Stimulated activated CD4-positive, alpha-beta T cell treated with anti-CD3 and anti-CD28 coated beads, Interleukin-2, amount 100 ng/mL, for 24 hours (primary cell): ENCODE data around the gene CHST10.
"Not testable (repeated sequence)": the region's sequence is repeated elsewhere in the genome, so short reads cannot be mapped to it uniquely, and the experiment has no call there.

ENCODE experiments used
- DNase-seq, 2 donors: peaks; one replicate each; pipeline ENCODE4 v3.0.0-alpha.2; 2020

Gene CHST10

DNA sequence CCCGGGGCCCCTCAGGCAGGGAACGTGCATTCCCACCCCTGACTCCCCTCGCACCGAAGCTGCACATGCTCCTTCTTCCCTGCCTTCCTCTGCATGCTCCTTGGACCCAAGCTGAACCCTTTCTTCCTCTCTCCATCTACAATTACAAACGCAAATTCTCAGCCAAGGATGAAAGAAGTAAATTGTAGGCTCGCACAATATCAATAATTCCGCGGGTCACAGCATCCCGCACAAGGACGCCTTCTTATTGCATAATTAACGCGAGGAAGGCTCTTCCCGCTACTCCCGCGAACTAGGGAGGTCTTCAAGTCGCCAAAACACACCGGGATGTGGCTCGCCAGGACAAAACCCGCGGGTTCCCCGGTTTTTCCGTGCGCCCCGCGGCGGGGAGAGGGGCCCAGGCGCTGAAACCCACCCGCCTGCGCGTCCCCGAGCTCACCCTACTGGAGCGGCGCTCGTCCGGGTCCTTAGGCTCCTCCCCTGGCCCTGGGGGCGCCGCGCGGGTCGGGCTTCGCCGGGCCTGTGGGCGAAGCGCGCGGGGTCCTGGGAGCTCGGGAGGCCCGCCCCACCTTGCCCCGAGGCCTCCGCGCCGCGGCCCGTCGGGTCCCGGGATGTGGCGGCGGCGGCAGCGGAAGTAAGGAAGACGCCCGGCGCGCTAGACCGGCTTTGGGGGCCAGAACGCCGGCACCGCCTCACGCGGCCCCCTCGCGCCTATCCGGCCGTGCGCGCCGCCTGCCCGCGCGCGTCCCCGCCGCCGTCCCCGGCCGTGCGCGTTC lies at the start of gene CHST10:
Gene CHST10, minus strand, starts transcription at position 734 of the 776 bp plus-strand sequence. CDS start 10,993 bp downstream, outside the sequence.
- DNase-seq, result peak; percentile 63 to 70

GRCh38 chr2:100460904-100461530 lies 43.5 kb upstream of the CHST10 start:
- no peak for DNase-seq

- not testable (repeated sequence) for DNase-seq
These were observed 38.9 kb upstream of the CHST10 start for GRCh38 chr2:100456357-100456756.

DNA sequence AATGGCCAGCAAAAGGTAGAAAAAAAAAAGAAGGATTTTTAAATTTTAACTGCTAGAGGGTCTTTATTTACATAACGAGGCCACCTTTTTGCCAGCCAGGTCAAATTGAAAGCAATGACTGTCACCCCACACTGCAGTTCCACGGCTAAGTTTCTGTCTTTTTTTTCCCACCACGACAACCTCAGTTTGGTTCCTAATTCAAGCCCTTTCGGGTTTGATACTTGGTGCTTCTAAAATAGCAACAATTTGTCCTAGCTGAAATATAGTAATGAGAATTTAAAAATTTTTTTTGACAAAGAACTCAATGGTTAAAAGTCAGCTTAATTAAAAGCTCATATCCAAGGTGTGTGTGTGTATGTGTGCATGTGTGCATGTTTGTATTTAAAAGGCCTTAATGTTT lies 36.4 kb upstream of the CHST10 start:
- DNase-seq, result no peak

GRCh38 chr2:100451734-100452133 lies 34.3 kb upstream of the CHST10 start:
- no peak for DNase-seq

- no peak for DNase-seq
These were observed 33.6 kb upstream of the CHST10 start for GRCh38 chr2:100451092-100451491.

- DNase-seq, result no peak
These were observed 29.2 kb upstream of the CHST10 start for GRCh38 chr2:100446696-100447095.

- DNase-seq, result no peak
These were observed 20.3 kb upstream of the CHST10 start for GRCh38 chr2:100437751-100438150.

- no peak for DNase-seq
These were observed 12.3 kb upstream of the CHST10 start for GRCh38 chr2:100429726-100430125.

DNA sequence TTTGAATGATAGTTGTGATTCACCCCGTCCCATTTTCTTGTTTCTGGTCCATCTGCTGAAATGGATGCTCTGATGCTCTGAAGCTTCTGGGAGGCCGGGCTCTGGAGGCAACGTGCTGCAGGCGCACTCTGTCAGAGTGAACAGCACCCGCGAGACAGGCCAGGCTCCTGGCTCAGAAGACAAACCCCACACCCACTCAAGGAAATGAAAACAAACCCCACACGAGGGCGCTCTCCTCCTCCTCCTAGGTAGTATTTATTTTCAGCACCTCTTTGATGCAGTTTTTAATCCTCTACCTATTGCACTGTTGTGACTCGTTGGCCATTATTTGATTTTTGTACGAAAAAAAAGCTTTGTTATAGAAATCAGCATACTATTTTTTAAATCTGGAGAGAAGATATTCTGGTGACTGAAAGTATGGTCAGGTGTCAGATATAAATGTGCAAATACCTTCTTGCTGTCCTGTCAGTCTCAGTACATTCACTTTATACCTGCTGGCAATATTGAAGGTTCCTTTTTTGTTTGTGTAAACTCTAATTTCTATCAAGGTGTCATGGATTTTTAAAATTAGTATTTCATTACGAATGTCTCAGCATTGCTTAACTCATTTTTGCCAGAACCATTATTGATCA lies 10.3 kb upstream of the CHST10 start:
- DNase-seq, result peak; percentile 76 to 77

GRCh38 chr2:100427111-100427510 lies 9.6 kb upstream of the CHST10 start:
- no peak for DNase-seq

DNA sequence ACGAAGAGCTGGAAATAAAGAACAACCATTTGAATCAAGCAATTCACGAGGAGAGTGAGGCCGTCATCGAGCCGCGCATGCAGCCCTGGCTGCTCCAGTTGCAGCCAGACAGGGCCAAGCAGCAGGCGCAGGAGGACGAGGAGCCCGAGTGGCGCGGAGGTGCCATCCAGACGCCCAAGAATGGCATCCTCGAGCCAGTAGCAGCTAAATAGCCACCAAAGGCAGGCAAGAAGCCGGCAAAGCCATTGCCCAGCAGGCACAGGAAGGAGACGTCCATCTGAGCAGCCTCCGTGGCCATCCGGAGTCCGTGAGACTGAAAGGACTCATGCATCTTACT lies 8.9 kb upstream of the CHST10 start:
- no peak for DNase-seq

DNA sequence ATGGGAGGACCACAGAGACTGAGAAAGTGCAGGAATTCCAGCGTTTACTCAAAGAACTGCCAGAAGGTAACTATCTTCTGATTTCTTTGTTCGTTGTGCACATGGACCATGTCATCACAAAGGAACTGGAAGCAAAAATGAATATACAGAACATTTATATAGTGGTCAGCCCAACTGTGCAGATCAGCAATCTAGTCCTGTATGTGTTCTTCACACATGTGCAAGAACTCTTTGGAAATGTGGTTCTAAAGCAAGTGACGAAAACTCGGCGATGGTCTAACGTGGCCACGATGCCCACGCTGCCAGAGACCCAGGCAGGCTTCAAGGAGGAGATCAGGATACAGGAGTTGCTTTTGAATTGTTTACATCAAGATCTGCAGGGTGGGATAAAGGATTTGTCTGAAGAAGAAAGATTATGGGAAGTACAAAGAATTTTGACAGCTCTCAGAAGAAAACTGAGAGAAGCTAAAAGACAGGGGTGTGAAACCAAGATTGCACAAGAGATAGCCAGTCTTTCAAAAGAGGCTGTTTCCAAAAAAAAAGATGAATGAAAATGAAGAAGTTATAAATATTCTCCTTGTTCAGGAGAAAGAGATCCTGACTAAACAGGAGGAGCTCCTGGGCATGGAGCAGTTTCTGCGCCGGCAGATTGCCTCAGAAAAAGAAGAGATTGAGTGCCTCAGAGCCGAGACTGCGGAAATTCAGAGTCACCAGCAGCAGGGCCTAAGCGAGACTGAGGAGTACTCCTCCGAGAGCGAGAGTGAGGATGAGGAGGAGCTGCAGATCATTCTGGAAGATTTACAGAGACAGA lies 8.3 kb upstream of the CHST10 start:
- no peak for DNase-seq

DNA sequence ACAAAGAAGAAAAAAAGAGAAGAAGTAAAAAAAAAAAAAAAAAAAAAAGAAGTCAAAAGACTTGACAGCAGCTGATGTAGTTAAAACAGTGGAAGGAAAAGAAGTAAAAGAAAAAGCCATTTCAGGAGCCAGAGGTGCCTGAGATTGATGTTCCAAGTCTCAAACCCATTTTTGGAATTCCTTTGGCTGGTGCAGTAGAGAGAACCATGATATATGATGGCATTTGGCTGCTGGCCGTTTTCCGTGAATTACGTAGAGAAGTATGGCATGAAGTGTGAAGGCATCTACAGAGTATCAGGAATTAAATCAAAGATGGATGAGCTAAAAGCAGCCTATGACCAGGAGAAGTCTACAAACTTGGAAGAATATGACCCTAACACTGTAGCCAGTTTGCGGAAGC lies 7.6 kb upstream of the CHST10 start:
- no peak for DNase-seq

DNA sequence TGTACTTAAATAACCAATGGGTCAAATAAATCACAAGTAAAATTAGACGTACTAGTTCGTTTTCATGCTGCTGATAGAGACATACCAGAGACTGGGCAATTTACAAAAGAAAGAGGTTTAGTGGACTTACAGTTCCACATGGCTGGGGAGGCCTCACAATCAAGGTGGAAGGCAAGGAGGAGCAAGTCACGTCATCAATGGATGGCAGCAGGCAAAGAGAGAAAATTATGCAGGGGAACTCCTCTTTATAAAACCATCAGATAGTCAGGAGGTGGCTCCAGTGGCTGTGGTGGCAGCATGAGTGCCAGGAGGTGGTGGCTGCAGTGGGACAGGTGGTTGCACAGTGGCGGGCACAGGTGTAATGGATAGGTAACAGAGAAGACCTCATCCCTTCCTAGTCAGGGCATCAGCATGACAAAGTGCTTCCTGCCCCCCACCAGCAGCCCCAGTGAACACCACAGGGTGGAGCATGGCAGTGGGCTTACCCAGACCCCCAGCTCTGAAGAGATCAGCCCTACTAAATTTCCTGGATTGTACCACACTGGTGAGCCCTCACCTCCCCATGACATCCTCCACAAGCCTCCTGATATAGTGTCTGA lies 6.9 kb upstream of the CHST10 start:
- no peak for DNase-seq

- no peak for DNase-seq
These were observed 6.2 kb upstream of the CHST10 start for GRCh38 chr2:100423631-100424030.

- DNase-seq, result no peak
These were observed 5.0 kb upstream of the CHST10 start for GRCh38 chr2:100422320-100423055.

- DNase-seq, result no peak
These were observed 2.4 kb upstream of the CHST10 start for GRCh38 chr2:100419915-100420314.

DNA sequence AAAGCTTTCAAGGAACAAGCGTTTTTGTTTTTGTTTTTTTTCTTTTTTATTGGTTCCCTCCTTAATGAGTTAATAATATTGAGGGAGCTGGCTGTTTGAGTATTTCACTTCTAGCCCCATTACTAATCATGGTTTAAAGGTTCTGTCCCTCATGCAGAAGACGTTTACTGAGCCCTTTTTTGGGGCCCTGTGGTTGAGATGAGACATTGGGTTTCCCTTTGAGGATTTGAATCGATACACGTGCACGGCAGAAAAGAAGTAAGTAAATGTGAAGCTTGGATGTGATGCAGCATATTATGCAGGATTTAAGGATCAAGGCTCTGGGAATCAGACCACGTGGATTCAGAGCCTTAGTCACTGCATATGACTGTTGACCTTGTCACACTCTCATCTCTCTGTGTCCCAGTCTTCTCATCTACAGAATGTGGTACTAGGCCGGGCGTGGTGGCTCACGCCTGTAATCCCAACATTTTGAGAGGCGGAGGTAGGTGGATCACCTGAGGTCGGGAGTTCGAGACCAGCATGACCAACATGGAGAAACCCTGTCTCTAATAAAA lies 1.0 kb upstream of the CHST10 start:
- no peak for DNase-seq

- DNase-seq, result no peak
These were observed 250 bp upstream of the CHST10 start for GRCh38 chr2:100417711-100418124.

GRCh38 chr2:100416397-100416934 lies 1.0 kb downstream of the CHST10 start:
- DNase-seq, result no peak

DNA sequence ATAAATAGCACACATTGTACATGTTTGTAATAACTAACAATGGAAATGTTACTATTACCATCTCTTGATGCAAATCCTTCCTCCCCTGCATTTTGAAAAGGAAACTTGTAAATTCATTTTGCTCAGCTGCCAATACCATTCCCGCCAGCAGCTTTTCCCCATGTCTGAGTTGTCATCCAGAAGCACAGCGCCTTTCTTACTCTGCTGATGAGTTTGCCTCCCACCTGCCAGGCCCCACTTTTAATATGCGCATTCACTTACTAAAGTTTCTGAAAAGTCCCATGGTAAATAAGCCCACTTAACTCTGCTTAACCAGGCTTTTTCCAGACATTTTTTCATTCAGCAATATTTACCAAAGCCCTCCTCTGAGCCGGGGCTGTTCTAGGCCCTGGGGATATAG lies 3.9 kb downstream of the CHST10 start:
- no peak for DNase-seq
